BE2C (cell line): Measurements from ENCODE around the gene FAM107B.

ENCODE experiments used
- DNase-seq: peaks from one replicate; pipeline ENCODE4 v3.0.0-alpha.2; 2020
- H3K27me3 ChIP-seq: fragments of 250-450 bp; sonication (Bioruptor Pico); 2 replicates; pipeline ENCODE4 v1.5.1; 2020; ENCODE audit warnings: mild to moderate bottlenecking
- H3K36me3 ChIP-seq: fragments of 250-450 bp; sonication (Bioruptor Pico); 2 replicates; pipeline ENCODE4 v1.5.1; 2020; ENCODE audit warnings: mild to moderate bottlenecking
- H3K4me1 ChIP-seq: fragments of 250-450 bp; sonication (Bioruptor Pico); 2 replicates; pipeline ENCODE4 v1.5.1; 2020
- H3K4me3 ChIP-seq: 2 replicates; pipeline ENCODE4 v1.5.1; 2011; ENCODE audit warnings: low read depth, low read length
- H3K9me3 ChIP-seq: fragments of 250-450 bp; sonication (Bioruptor Pico); 2 replicates; pipeline ENCODE4 v1.5.1; 2020
- TF ChIP-seq, protein P1 (sequence below): IDR thresholded peaks from 2 replicates; pipeline ENCODE4 v1.5.1; 2012; ENCODE audit warnings: mild to moderate bottlenecking, low read depth, low read length

Gene FAM107B

DNA sequence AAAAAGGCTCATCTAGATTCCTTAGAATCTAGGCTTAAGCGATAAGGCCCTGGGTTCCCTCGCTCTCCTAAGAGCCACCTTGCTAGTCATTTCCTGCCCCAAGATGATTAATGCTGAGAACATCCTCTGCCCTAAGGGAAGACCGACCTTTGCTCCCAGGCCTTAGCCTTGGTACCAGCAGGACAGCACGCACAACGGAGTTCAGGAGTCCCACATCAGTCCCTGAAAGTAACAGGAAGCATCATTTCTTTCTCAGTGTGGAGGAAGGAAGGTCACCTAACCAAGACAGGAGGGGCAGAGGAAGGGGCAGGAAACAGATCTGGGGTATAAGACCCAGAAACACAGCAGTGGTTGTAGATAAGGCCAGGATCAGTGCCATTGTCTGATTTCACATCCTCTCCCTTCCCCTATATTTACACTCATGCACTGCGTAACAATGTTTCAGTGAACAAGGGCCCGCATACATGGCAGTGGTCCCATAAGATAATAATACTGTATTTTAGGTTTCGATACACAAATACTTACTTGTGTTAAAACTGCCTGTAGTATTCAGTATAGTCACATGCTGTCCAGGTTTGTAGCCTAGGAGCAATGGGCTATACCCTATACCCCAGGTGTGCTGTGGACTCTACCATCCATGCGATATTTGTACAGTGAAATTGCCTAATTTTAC lies 8.1 kb upstream of the FAM107B start:
- Histone ChIP-seq H3K4me1 (no peaks in the 10 kb centered on the region), H3K36me3 (no peaks in the 10 kb centered on the region), H3K27me3 (no peaks in the 10 kb centered on the region), H3K4me3 (no peak overlapping the region), H3K9me3 (no peaks in the 10 kb centered on the region)
- DNase-seq, result no peak
- TF ChIP-seq, protein P1, sequence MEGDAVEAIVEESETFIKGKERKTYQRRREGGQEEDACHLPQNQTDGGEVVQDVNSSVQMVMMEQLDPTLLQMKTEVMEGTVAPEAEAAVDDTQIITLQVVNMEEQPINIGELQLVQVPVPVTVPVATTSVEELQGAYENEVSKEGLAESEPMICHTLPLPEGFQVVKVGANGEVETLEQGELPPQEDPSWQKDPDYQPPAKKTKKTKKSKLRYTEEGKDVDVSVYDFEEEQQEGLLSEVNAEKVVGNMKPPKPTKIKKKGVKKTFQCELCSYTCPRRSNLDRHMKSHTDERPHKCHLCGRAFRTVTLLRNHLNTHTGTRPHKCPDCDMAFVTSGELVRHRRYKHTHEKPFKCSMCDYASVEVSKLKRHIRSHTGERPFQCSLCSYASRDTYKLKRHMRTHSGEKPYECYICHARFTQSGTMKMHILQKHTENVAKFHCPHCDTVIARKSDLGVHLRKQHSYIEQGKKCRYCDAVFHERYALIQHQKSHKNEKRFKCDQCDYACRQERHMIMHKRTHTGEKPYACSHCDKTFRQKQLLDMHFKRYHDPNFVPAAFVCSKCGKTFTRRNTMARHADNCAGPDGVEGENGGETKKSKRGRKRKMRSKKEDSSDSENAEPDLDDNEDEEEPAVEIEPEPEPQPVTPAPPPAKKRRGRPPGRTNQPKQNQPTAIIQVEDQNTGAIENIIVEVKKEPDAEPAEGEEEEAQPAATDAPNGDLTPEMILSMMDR, result no peak

DNA sequence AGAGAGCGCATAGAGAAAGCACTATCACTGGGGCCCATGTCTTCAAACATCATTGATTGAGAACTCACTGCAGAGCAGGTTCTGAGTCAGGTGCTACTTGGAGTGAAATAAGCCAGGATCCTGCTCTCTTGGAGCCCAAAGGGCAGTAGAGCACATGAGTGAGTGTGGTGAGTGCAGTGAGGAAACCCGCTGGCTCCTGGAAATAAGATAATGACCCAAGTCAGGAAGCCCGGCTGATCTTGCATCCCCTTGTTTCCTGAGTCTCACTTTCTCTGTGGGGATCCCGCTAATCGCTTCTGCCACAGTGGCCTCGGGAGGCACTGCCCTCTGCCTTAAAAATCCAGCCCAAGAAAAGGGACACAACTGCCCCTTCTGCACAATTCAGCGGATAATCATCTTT lies 7.1 kb upstream of the FAM107B start:
- Histone ChIP-seq H3K4me3 (no peak overlapping the region), H3K27me3 (no peaks in the 10 kb centered on the region), H3K36me3 (no peaks in the 10 kb centered on the region), H3K4me1 (no peaks in the 10 kb centered on the region), H3K9me3 (no peaks in the 10 kb centered on the region)
- DNase-seq, result no peak
- TF ChIP-seq, protein P1, result no peak

DNA sequence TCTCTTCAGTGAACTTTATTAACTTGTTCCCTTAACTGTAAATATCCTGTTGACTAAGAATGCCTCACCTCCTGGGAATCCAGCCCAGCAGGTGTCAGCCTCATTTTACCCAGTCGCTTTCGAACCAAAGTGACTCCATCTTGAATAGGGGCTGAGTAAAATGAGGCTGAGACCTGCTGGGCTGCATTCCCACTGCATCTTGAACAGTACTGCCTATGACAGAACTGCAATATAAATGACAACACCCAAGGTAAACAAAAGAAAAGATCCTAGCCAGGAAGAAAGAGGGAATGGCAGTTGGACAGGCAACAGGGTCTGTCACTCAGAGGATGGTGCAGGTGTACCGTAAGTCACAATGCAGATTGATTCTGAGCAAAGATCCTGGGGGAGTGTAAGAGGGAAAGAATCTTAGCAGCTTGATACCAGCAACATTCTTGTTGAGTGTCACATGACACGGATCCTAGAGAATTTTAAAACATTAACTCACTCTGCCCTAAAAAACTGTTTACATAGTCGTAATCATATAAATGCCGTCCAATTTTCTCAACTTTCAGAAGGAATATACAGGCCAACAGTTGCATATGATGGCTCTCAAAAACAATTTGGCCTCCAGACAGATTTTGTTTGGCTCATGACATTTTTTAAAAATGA lies 4.4 kb upstream of the FAM107B start:
- TF ChIP-seq, protein P1, result no peak
- H3K27me3 ChIP-seq, result no peaks in the 10 kb centered on the region
- no peak overlapping the region for H3K4me3 ChIP-seq
- no peaks in the 10 kb centered on the region for H3K36me3 ChIP-seq
- H3K4me1 ChIP-seq, result no peaks in the 10 kb centered on the region
- no peak for DNase-seq
- no peaks in the 10 kb centered on the region for H3K9me3 ChIP-seq

DNA sequence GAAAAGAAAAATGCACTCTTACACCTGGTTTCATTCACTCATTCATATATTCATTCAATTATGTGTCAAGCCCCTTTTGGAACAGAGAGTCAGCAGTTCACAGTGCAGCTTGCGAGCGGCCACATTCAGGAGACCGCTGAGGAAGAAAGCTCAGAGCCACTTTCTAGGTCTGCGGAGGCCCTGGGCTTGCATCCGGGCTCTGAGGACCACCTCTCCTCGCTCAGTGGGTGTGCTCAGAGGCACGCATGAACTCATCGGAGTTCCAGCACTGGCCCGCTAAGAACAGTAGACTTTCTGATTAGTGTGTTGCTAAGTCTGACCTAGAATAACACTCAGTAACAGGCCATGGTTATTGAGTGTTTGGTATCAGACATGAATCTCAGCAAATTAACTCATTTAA lies 1.8 kb upstream of the FAM107B start:
- DNase-seq, result no peak
- no peak overlapping the region for H3K4me3 ChIP-seq
- H3K4me1 ChIP-seq, result no peaks in the 10 kb centered on the region; the same call in 1 of the 2 replicates
- TF ChIP-seq, protein P1, result no peak
- no peaks in the 10 kb centered on the region for H3K27me3 ChIP-seq
- no peaks in the 10 kb centered on the region; the same call in 1 of the 2 replicates for H3K9me3 ChIP-seq
- no peaks in the 10 kb centered on the region for H3K36me3 ChIP-seq

DNA sequence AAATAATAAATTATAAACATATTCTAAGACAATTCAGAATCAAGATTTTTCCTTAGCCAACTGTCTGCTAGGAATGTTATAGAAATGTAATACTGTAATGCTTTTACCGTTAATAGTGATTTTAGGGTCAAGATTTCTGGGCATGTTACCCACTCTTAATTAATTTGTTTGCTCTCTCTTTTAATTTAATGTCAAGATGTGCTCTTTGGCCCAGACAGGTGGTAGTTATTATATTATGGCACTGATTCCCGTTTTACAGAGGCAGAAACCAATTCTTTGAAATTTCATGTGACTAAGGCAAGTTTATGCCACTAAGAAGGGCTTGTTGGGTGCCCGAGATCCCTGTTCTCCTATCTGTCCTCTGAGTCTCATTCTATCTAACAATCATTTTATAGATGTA lies 959 bp upstream of the FAM107B start:
- Histone ChIP-seq H3K27me3 (no peaks in the 10 kb centered on the region), H3K4me3 (no peak overlapping the region), H3K36me3 (no peaks in the 10 kb centered on the region), H3K4me1 (no peaks in the 10 kb centered on the region; the same call in 1 of the 2 replicates), H3K9me3 (no peaks in the 10 kb centered on the region; the same call in 1 of the 2 replicates)
- TF ChIP-seq, protein P1, result no peak
- no peak for DNase-seq

DNA sequence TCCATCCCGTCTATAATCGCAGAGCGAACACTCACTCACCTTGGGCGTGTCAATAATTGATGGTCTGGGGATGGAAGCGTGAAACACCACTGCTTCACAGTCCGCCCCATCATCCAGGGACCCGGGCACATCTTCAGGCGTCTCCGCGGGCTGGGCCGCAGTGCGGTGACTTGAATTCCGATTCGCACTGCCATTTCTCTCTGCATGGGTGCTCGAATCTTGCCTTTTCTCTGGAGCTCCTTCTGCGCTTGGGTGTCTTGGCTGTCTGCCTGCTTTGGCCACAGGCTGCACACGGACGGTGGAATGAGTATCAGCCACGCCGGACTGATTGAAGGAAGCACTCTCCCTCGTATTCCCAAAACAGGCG lies 500 bp downstream of the FAM107B start:
- TF ChIP-seq, protein P1, result no peak
- DNase-seq, result no peak
- Histone ChIP-seq H3K4me1 (no peaks in the 10 kb centered on the region; the same call in 1 of the 2 replicates), H3K4me3 (no peak overlapping the region), H3K9me3 (no peaks in the 10 kb centered on the region; the same call in 1 of the 2 replicates), H3K36me3 (no peaks in the 10 kb centered on the region), H3K27me3 (no peaks in the 10 kb centered on the region)
